ENCODE measurements around the gene SLC28A1. TPM values are rescaled to one million over a fixed set of nuclear protein-coding genes. Genes with fewer than 3 reads are reported as not detected.

SLC28A1 gene
- total RNA-seq, 1 experiment from 2014 or later: 0.13 TPM

GRCh38 chr15:84921121-84921520 is 36.7 kb downstream of the SLC28A1 start:
- TF ChIP-seq CTCF (conservative IDR thresholded peaks at IDR 0.05): no peak
- Histone ChIP-seq H3T11ph (ENCODE audit: low read length) (no peak overlapping the region), H2BK15ac (ENCODE audit: low read depth, low read length) (no peak overlapping the region), H2AK5ac (ENCODE audit: insufficient read length, low read length) (no peak overlapping the region), H3K18ac (ENCODE audit: insufficient read length, low read depth, low read length) (no peak overlapping the region), H4K5ac (ENCODE audit: insufficient read length, low read depth, low read length) (no peak overlapping the region), H2BK5ac (ENCODE audit: insufficient read length, low read length) (no peak overlapping the region), H3K4ac (ENCODE audit: low read depth, low read length) (no peak overlapping the region), H3K9me3 (ENCODE audit: control insufficient read depth, low read depth, low read length) (no peaks in the 10 kb centered on the region), H2BK12ac (ENCODE audit: insufficient read length, low read depth, low read length) (no peak overlapping the region), H3K23ac (ENCODE audit: insufficient read length, low read depth, low read length) (no peak overlapping the region), H2BK20ac (ENCODE audit: low read depth, low read length, poor library complexity, severe bottlenecking) (no peak overlapping the region), H3K79me2 (ENCODE audit: insufficient read depth, low read length) (no peaks in the 10 kb centered on the region), H2BK120ac (ENCODE audit: low read depth, low read length, poor library complexity, severe bottlenecking) (no peak overlapping the region), H3K27ac (ENCODE audit: insufficient read length, low read depth, low read length) (no peak overlapping the region), H3K4me2 (ENCODE audit: insufficient read depth, insufficient read length, low read length) (no peak overlapping the region), H3K4me1 (ENCODE audit: insufficient read depth, low read length) (no peaks in the 10 kb centered on the region), H3K56ac (ENCODE audit: insufficient read length, low read depth, low read length) (no peak overlapping the region), H4K91ac (ENCODE audit: insufficient read length, low read depth, low read length) (no peak overlapping the region), H4K20me1 (ENCODE audit: control insufficient read depth, insufficient read depth, insufficient read length) (no peaks in the 10 kb centered on the region), H3K27me3 (ENCODE audit: insufficient read depth, low read length) (no peaks in the 10 kb centered on the region), H3K23me2 (ENCODE audit: insufficient read length, low read depth, low read length, poor library complexity, severe bottlenecking) (no peaks in the 10 kb centered on the region), H4K8ac (replicated peaks; ENCODE audit: insufficient read length, low read depth, low read length) (no peak overlapping the region), H3K79me1 (ENCODE audit: insufficient read depth, low read depth, low read length, poor library complexity, severe bottlenecking) (no peaks in the 10 kb centered on the region), H2AFZ (ENCODE audit: low read length) (no peak overlapping the region), H3K14ac (ENCODE audit: insufficient read depth, low read length) (no peak overlapping the region), H3K9ac (ENCODE audit: extremely low read depth, insufficient read length, low read length) (no peak overlapping the region)
- no CpG with 5 or more reads among the region's 2 CpGs for WGBS (ENCODE audit: extremely low coverage, insufficient read length, low lambda C conversion rate)
- DNase-seq: no peak
- peaks cover 5% of the 10 kb centered on the region; the same call in 1 of the 2 replicates for H3K27me3 Mint-ChIP-seq (ENCODE audit: low read depth)
- no peak overlapping the region for H3K27ac Mint-ChIP-seq
- H3K4me1 Mint-ChIP-seq: peaks cover 7 to 8% of the 10 kb centered on the region in 2 experiments; a peak in 1 of 4 replicates
- H3K9me3 Mint-ChIP-seq: no peaks in the 10 kb centered on the region
- H3K36me3 Mint-ChIP-seq (ENCODE audit: insufficient read depth in 1 of 3, low read depth in 3 of 3): no peaks in the 10 kb centered on the region
- H3K4me3 Mint-ChIP-seq: no peak overlapping the region

All from H9 (cell line).